Adrenal gland (tissue), 12 donors: ENCODE measurements around the gene CDK17. TPM values are rescaled to one million over a fixed set of nuclear protein-coding genes. Genes with fewer than 3 reads are reported as not detected.
"Not testable (repeated sequence)": the region's sequence is repeated elsewhere in the genome, so short reads cannot be mapped to it uniquely, and the experiment has no call there.

Experiments used
- DNase-seq, 7 donors: peaks; one replicate each; pipeline ENCODE4 v3.0.0-alpha.2; 2019 to 2020
- H3K27ac ChIP-seq, 5 donors: fragments of 200-600 bp; sonication (generic) in 4 of 5; 1 replicate in 3 of 5; 2 replicates in 2 of 5; pipeline versions ENCODE4 v1.5.1 to v1.8.0; 2016 to 2020; ENCODE audit warnings: mild to moderate bottlenecking in 1 of 5
- H3K27me3 ChIP-seq: fragments of 200-600 bp; 2 replicates; pipeline ENCODE4 v1.8.0; 2021
- H3K36me3 ChIP-seq, 2 donors: fragments of 200-600 bp; replicated peaks in 1 of 2; 1 replicate in 1 of 2; 2 replicates in 1 of 2; pipeline versions ENCODE4 v1.5.1 to v1.8.0; 2018 to 2022
- H3K4me1 ChIP-seq, 2 donors: fragments of 200-600 bp; replicated peaks in 1 of 2; 1 replicate in 1 of 2; 2 replicates in 1 of 2; pipeline versions ENCODE4 v1.5.1 to v1.8.0; 2018 to 2021
- H3K4me3 ChIP-seq, 4 donors: fragments of 200-600 bp; sonication (generic) in 3 of 4; one replicate each; pipeline ENCODE4 v1.5.1; 2016 to 2018
- H3K9me3 ChIP-seq, 3 donors: fragments of 200-600 bp; sonication (generic) in 1 of 3; replicated peaks in 1 of 3; 1 replicate in 2 of 3; 2 replicates in 1 of 3; pipeline versions ENCODE4 v1.5.1 to v1.8.0; 2016 to 2021
- POLR2A ChIP-seq, 2 donors: fragments of 450-650 bp; IDR thresholded peaks; one replicate each; pipeline ENCODE4 v1.6.1; 2017; ENCODE audit warnings: antibody characterized with exemption in 2 of 2, mild to moderate bottlenecking in 2 of 2, moderate library complexity in 1 of 2
- whole genome bisulfite sequencing, 4 donors: extraction: QIAGEN DNeasy Blood & Tissue Kit in 2 of 4; methylation state at CpG; one replicate each; pipeline versions ENCODE4 v1.1.5 to v1.1.7; 2013 to 2017; 5-methylcytosine and 5-hydroxymethylcytosine counted together
- intact Hi-C, 2 donors: fragments of 100-400 bp; cut with DNase I; formaldehyde crosslinking; loops; one replicate each; pipeline versions ENCODE4 v1.14.1 to v1.15.0; 2022 to 2023
- polyA plus RNA-seq, 3 donors: library from polyadenylated mRNA; stranded (reverse); fragments of 200-250 nt in 2 of 3; fragments of 350-450 nt in 1 of 3; fragmentation: Illumina TruSeq in 1 of 3; extraction: RNeasy Lipid Tissue Mini Kit (QIAGEN cat#74804) in 1 of 3; gene quantifications; one replicate each; pipeline ENCODE4 v1.2.3, GENCODE V29; 2013 to 2014
- total RNA-seq, 9 donors: library from RNA; depleted of rRNA in 4 of 9; stranded (reverse); fragments of >200 nt in 4 of 9; fragments of 120-200 nt in 1 of 9; fragmentation: NEBNext Ultra II Directional in 1 of 9; extraction: Animal tissue kit (Norgen Biotek cat#: 25700) in 1 of 9; gene quantifications; one replicate each; pipeline versions ENCODE4 v1.1.0 to v1.2.4, GENCODE V29; 2013 to 2023
- TF ChIP-seq, protein P1 (sequence below), 6 experiments: fragments of 450-650 bp in 4 of 6; fragments of 200-600 bp in 2 of 6; sonication (generic) in 1 of 6; IDR thresholded peaks; 1 replicate in 5 of 6; 2 replicates in 1 of 6; pipeline versions ENCODE4 v1.5.1 to v1.8.0; 2016 to 2021; ENCODE audit warnings: antibody characterized with exemption in 6 of 6, mild to moderate bottlenecking in 2 of 6, moderate library complexity in 1 of 6
- donor health status: healthy with polysubstance abuse.
- donor health status: Bipolar disorder and iron deficiency.
- donor health status: DM: yes; HTN: yes; CAD: no.
- donor health status: DM: no; HTN: no; CAD: no.
- donor health status: DM: no; HTN: no; CAD: no.
- donor health status: DM: yes; HTN: yes; CAD: no.

Gene CDK17
- total and polyA plus RNA-seq, 12 donors: 8.0 to 52.6 (median 21.1) TPM

DNA sequence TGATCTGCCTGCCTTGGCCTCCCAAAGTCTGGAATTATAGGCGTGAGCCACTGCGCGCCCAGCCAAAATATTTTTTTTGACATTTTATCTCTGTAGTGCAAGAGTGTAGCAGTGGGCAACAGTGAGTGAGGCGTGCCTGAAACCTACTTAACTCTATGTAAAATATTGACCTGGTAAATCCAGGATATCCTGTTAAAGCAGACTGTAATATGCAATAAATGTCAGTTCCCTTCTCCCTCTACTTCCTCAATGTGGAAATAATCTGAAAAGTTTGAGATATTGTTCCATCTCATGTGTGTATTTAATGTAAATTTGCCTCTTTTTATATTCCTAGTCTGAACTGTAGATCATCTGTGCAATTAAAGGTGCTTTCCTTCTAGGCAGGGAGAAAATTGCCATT is 9.5 kb upstream of the CDK17 start:
- intact Hi-C loops: loop anchor here in 1 of 2 donors (10.0 kb wide), 1 partner anchor 345 kb away; no protein-coding TSS in a partner anchor
- Histone ChIP-seq H3K4me3 (no peak overlapping the region), H3K4me1 (no peaks in the 10 kb centered on the region), H3K27me3 (no peaks in the 10 kb centered on the region), H3K9me3 (no peaks in the 10 kb centered on the region), H3K27ac (no peak overlapping the region), H3K36me3 (no peaks in the 10 kb centered on the region)
- WGBS, 4 donors: 72 to 86% (median 77%) methylated on average over 4 of the region's 4 CpGs
- TF ChIP-seq, protein P1, sequence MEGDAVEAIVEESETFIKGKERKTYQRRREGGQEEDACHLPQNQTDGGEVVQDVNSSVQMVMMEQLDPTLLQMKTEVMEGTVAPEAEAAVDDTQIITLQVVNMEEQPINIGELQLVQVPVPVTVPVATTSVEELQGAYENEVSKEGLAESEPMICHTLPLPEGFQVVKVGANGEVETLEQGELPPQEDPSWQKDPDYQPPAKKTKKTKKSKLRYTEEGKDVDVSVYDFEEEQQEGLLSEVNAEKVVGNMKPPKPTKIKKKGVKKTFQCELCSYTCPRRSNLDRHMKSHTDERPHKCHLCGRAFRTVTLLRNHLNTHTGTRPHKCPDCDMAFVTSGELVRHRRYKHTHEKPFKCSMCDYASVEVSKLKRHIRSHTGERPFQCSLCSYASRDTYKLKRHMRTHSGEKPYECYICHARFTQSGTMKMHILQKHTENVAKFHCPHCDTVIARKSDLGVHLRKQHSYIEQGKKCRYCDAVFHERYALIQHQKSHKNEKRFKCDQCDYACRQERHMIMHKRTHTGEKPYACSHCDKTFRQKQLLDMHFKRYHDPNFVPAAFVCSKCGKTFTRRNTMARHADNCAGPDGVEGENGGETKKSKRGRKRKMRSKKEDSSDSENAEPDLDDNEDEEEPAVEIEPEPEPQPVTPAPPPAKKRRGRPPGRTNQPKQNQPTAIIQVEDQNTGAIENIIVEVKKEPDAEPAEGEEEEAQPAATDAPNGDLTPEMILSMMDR (IDR thresholded peaks at IDR 0.05): no peak
- no peak for TF ChIP-seq POLR2A (IDR thresholded peaks at IDR 0.05)
- DNase-seq: no peak

DNA sequence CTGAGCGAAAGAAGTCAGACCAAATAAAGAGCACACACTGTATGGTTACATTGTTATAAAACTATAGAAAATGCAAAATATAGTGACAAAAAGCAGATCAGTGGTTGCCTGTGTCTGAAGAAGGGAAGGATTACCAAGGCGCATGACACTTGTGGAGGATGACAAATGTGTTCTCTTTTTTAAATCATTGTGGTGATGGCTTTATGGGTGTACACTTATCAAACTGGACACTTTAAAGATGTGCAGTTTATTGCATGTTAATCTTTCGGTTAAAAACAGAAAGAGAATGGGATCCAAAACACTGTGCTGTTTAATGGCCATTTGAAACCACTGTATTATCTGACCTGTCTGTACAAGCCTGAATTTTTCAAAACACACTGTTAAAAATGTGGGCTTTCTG is 8.8 kb upstream of the CDK17 start:
- Histone ChIP-seq H3K36me3 (no peaks in the 10 kb centered on the region), H3K27ac (no peak overlapping the region), H3K27me3 (no peaks in the 10 kb centered on the region), H3K4me1 (no peaks in the 10 kb centered on the region), H3K9me3 (no peaks in the 10 kb centered on the region), H3K4me3 (no peak overlapping the region)
- DNase-seq: no peak
- intact Hi-C loops: loop anchor here in 1 of 2 donors (10.0 kb wide), 1 partner anchor 344 kb away; no protein-coding TSS in a partner anchor
- 89 to 93% (median 91%) methylated on average over 3 of the region's 3 CpGs for WGBS, 4 donors
- TF ChIP-seq POLR2A (IDR thresholded peaks at IDR 0.05): no peak
- TF ChIP-seq, protein P1 (IDR thresholded peaks at IDR 0.05): no peak

DNA sequence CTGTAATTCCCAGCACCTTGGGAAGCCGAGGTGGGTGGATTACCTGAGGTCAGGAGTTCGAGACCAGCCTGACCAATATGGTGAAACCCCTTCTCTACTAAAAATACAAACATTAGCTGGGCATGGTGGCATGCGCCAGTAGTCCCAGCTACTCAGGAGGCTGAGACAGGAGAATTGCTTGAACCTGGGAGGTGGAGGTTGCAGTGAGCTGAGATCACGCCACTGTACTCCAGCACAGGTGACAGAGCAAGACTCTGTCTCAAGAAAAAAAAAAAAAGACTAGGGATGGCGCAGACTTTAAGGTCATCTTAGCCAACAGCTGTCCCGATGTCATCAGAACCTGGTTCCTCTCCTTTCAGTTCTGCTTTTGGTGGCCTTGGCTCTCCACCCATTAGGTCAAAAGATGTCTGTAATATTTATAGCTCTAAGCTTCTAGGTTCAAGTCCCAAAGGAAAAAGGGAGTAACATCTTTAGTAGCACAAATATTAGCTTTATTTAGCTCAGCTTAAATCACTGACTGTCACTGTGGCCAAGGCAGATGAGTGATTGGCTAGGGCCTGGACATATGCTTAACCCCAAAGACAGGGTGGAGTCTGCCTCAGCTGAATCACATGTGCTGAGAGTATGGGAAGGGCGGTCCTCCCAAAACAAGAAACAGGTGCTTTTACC is 7.3 kb upstream of the CDK17 start:
- H3K4me1 ChIP-seq, H3K27me3 ChIP-seq, H3K36me3 ChIP-seq, H3K9me3 ChIP-seq, H3K4me3 ChIP-seq: not testable (repeated sequence)
- 66 to 80% (median 71%) methylated on average over 7 of the region's 7 CpGs for WGBS, 4 donors
- peak overlapping the region in 1 of 5 donors; percentile 12 for H3K27ac ChIP-seq
- DNase-seq: peak in 2 of 7 donors; percentile 27 to 33
- intact Hi-C loops: loop anchor here in 1 of 2 donors (10.0 kb wide), 1 partner anchor 343 kb away; no protein-coding TSS in a partner anchor

DNA sequence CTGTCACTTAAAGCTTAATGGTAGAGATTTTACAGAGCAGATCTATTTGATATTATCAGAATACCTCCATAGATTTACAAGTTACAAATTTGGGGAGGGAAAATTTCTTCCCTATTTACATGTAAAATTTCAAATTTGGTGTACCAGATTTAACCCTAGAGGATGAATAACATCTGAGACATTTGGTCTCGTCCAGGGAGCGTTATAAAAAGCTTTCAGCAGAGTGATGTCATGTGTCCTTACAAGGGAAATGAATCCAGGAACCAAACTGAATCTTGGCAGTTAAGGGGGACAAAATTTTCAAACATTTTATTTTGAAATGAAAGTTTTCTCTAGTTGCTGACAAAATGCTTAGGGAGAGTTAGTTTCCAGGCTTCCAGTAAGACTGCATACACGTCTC is 4.5 kb upstream of the CDK17 start:
- no peaks in the 10 kb centered on the region for H3K27me3 ChIP-seq
- TF ChIP-seq POLR2A (IDR thresholded peaks at IDR 0.05): no peak
- TF ChIP-seq, protein P1 (IDR thresholded peaks at IDR 0.05): no peak
- no peak overlapping the region for H3K4me3 ChIP-seq
- no peaks in the 10 kb centered on the region for H3K9me3 ChIP-seq
- H3K36me3 ChIP-seq: no peaks in the 10 kb centered on the region
- no peak overlapping the region for H3K27ac ChIP-seq
- intact Hi-C loops: loop anchor here in 1 of 2 donors (10.0 kb wide), 1 partner anchor 340 kb away; no protein-coding TSS in a partner anchor
- H3K4me1 ChIP-seq: peaks cover 4 to 5% of the 10 kb centered on the region in 2 donors
- no peak for DNase-seq
- 26 to 43% (median 31%) methylated on average over 3 of the region's 3 CpGs for WGBS, 4 donors

DNA sequence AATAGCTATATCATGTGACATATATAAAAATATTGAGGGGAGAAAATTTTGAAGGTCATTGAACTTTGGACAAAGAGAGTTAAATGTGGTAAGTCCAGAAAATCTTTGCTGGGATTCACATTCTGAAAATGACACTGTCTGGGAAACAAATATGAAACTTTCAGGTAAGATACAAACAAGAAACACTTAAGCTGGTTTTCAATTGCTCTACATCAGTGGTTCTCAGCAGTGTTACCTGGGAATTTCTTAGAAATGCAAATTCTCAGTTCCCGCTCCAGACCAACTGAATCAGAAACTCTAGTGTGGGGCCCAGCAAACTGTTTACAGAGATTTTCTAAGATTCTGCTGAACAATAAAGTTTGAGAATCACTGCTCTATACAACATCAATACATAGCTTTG is 3.6 kb upstream of the CDK17 start:
- DNase-seq: no peak
- Histone ChIP-seq H3K9me3 (no peaks in the 10 kb centered on the region), H3K27ac (no peak overlapping the region), H3K36me3 (no peaks in the 10 kb centered on the region), H3K4me1 (peaks cover 4 to 6% of the 10 kb centered on the region in 2 donors), H3K27me3 (no peaks in the 10 kb centered on the region), H3K4me3 (no peak overlapping the region)
- no peak for TF ChIP-seq POLR2A (IDR thresholded peaks at IDR 0.05)
- TF ChIP-seq, protein P1 (IDR thresholded peaks at IDR 0.05): no peak
- intact Hi-C loops: loop anchor here in 1 of 2 donors (10.0 kb wide), 1 partner anchor 339 kb away; no protein-coding TSS in a partner anchor
- WGBS, 4 donors: 95 to 100% (median 97%) methylated on average over 1 of the region's 1 CpG

DNA sequence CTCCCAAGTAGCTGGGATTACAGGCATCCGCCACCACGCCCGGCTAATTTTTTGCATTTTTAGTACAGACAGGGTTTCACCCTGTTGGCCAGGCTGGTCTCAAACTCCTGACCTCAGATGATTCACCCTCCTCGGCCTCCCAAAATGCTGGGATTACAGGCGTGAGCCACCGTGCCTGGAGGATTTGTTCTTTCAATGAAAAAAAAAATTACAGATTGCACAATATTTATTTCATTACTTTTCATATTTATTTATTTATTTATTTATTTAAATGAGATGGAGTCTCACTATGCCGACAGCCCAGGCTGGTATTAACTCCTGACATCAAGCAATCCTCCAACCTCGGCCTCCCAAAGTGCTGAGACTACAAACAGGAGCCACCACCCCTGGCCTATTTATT is 2.3 kb upstream of the CDK17 start:
- intact Hi-C loops: loop anchor here in 1 of 2 donors (10.0 kb wide), 1 partner anchor 338 kb away; no protein-coding TSS in a partner anchor
- WGBS, 4 donors: 86 to 92% (median 89%) methylated on average over 8 of the region's 8 CpGs
- H3K27me3 ChIP-seq, DNase-seq, H3K4me3 ChIP-seq, H3K27ac ChIP-seq, H3K36me3 ChIP-seq, H3K9me3 ChIP-seq: not testable (repeated sequence)
- peaks cover 12 to 19% of the 10 kb centered on the region in 2 donors for H3K4me1 ChIP-seq
